HPDE6-E6E7 (cell line): ENCODE measurements around the gene TSFM.

Experiments used
- DNase-seq: peaks from one replicate; pipeline ENCODE4 v3.0.0; 2011; ENCODE audit warnings: missing footprints; ENCODE audit errors: extremely low spot score

The TSFM gene

DNA sequence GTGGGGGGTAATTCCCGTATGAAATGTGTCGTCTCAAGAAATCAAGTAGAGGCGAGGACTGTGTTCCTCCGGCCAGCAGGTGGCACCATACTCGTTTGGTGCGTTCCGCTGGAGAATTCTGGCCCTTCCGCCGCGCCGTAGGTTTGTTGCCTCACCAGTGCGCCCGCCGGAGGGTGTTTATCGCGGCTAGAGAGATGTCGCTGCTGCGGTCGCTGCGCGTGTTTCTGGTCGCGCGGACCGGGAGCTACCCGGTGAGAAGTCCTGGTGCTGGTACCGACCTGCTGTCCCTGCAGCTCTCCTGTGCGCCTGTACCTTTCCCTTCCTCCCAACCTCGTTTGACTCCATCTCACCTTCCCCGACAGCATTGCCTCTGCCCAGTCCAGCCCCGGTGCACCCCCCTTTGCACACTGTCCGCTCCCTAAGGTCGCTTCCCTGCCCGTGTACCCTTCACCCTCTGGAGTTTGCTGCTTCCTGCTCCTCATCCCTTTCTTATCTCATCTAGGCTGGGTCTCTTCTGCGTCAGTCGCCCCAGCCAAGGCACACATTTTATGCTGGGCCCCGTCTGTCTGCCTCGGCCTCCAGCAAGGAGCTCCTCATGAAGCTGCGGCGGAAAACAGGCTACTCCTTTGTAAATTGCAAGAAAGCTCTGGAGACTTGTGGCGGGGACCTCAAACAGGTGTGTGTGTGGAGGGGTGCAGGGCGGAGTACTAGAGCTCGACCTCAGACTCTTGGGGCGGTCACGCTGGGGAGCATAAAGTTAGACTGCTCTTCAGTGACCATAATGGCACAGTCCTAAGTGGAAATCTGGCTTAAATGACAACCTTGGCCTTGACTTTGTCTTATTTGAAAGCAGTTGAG, at the start of gene TSFM:
TSFM (plus strand) TSS at position 180 of the 858 bp plus-strand sequence; CDS start at position 195, 15 bp downstream.
- DNase-seq: peak; percentile 67

DNA sequence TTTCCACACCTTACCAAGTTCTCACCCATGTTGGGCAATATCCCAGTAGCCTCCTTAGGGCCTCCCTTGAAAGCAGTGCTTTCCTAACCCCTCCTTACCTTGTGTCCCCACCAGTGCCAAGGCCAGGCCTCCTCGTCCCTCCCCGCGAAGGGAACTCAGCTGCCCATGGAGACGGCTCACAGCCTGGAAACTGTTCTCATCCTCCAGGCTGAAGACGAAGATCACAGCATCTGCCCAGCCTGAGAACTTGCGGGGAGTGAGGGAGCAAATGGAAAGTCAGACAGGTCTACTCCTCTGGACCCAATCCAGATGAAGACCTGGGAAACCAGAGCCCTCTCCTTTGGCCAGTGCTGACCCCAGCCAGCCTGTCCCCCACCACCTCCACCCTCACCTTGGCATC, 48.7 kb upstream of the TSFM start:
- DNase-seq: no peak

DNA sequence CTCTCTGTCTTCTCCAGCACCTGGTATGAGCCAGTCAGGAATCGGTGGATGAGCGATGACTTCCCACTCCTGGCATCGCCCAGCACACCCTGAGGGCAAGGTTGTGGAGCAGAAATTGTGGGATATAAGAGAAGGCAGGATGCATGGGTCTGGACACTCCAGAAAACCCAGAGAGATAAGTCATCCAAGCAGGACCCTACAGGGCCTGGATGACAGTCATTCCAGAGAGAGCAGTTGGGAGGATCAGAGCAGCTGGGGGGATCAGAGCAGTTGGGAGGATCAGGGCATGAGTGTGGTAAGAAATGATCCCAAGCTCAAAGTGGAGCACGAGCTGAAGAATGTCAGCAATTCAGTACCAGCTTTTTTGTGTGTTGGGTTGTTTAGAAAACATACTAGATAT, 48.0 kb upstream of the TSFM start:
- DNase-seq: no peak

DNA sequence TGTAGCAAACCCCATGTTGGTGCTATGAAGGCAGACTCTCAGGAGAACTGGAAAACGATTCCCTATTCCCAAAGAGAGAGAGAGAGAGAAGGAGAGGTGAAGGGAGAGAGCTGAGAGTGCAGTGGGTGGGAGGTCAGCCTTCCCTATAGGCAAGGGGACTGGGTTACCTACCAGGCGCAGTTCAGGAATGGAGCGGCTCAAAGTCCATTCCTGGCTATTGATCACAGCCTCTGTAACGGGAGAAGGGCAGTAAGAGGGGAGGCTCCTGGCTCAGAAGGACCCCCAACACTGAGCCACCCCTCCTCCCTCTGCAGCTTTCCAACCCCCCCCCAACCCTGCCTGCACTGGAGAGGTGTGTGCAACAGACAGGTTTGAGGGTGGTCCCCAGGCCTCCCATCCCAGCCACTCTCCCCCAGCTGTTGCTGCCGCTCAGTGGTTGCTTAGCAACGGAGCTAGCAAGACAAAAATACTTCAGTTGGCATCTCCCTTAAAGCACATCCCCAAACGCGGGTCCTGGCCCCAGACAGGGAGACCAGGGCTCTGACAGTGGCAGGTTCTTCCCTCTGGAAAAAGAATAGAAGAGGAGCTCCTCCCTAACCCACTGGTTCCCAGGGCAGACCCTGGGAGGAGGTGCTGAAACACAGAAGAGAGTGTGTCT, 47.3 kb upstream of the TSFM start:
- DNase-seq: no peak

DNA sequence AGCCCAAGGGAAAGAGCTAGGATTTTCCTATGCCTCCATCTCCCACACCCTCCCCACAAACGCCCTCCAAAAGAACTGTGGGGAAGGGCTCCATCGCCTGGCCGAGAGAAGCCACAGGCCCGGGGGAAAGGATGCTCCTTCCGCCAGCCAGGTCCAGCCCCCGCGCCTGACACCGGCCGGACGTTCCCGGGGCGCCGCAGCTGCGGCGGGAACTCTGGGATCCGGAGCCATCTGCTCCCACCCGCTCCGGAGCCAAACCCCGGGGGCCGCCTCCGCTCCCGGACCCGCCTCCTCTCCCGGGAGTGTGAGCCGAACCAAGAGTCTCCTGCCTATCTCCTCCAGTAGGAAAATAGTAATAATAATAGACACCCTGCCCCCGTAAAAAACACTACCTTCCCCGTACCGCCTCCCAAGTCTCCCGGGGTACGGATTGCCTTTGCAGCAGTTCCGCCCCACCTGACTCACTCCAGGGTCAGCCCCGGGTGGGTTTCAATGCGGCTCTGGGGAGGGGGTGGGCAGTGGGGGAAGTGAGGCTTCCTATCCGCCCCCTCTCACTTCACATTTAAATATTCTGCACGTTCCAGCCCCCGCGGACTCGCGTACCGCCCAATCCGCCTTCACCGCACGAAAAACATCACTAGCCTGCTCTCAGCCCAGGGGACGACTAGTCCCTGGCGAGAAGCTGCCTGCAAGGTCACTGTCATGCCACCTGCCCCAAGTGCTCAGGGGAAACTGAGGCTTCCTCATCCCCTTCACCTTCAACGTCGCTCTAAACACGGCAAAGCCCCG, 46.4 kb upstream of the TSFM start:
- DNase-seq: no peak

DNA sequence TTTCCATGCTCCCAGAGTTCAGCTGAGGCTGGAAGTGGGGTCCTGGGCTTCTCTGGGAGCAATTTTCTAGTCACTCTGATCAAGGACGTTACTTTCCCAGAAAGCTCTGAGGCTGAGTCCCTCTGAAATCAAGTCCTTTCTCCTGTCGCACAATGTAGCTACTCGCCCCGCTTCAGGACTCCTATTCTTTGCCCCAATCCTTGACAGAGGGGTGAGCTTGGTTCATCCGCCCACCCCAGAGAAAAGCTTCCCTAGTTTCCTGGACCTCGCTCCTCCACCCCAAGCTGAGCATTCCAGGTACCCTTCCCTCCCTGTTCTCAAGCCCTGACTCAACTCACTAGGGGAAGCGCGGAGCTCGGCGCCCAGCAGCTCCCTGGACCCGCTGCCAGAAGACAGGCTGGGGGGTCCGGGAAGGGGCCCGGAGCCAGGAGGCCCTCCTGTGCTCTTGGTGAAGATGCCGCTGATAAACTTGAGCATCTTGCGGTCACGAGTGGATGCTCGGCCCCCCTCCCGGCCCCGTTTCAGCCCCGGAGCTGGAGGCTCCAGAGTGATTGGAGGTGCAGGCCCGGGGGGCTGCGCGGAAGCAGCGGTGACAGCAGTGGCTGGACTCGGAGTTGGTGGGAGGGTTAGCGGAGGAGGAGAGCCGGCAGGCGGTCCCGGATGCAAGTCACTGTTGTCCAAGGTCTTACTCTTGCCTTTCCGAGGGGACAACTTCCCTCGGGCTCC, 45.7 kb upstream of the TSFM start:
- DNase-seq: no peak

DNA sequence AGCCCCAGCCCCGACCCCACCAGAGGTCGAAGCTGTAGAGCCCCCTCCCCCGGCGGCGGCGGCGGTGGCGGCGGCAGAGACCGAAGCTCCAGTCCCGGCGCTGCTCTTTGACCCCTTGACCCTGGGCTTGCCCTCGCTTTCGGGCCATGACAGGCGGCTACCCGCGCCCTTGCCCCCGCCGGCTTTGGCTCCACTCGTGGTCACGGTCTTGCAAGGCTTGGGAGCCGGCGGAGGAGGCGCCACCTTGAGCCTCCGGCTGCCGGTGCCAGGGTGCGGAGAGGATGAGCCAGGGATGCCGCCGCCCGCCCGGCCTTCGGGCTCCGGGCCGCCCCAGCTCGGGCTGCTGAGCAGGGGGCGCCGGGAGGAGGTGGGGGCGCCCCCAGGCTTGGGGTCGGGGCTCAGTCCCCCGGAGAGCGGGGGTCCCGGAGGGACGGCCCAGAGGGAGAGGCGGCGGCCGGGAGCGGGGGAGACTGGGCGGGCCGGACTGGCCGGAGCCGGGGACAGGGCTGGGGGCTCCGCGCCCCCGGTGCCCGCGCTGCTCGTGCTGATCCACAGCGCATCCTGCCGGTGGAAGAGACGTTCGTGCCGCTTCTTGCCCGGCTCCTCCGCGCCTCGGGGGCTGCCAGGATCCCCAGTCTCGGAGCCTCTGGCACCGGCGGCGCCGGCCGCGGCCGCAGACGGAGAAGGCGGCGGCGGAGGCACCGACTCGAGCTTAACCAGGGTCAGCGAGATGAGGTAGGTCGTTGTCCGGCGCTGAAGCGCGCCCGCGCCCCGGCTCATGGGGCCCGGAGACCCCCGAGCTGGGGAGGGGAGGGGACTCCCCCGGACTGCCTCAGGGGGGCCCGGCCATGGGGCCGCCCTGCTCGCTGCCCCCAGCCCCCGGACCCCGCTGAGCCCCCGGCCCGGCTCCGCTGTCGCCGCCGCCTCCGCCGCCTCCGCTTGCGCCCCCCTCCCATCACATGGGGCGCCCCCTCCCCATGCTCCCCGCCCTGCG, 44.8 kb upstream of the TSFM start:
- no peak for DNase-seq

DNA sequence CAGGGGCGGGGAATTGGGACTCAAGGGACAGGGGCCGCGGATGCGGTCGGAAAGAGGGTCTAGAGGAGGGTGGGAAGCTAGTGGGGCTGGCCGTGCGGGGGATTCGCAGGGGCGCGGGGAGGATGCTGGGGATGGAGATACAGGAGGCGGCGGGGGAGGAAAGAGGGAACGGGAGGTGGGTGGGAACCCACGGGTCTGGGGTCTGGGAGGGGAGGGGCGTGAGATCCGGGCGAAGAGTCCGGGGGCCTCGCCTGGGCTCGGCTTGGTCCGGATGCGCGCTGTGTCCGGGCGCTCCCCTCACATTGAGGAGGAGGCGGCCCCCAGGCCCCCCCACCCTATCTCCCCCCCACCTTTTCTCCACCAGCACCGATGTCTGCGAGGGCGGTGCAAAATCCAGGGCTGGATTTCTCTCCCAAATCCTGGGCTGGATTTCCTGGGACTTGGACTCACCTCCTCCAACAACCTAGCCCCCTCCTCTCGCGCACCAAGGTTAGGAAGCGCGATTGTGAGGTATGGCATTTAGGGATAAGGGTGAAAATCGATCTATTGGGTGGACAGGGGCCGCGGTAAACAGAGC, 43.8 kb upstream of the TSFM start, which contains the start of gene AGAP2:
AGAP2 (minus strand) TSS at position 82 of the 577 bp plus-strand sequence. CDS start 496 bp downstream, outside the sequence.
- DNase-seq: no peak

DNA sequence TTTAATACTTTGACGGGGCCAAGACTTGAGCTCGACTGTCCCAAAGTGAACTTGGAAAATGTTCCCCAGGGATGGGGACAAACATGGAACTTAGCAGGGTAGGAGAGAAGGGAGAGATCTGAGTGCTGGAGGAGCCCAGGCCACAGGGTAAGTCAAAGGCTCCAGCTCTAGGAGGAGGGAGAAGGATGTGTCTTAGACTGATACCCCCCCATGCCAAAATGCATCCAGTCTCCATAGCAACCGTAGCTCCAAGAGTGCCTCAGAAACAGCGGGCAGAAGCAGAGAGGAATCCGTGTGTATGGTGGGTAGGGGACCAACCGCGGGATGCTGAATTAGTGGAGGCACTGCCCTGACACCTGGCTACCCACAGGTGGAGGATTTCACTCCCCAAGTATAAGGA, 43.2 kb upstream of the TSFM start:
- DNase-seq: no peak

DNA sequence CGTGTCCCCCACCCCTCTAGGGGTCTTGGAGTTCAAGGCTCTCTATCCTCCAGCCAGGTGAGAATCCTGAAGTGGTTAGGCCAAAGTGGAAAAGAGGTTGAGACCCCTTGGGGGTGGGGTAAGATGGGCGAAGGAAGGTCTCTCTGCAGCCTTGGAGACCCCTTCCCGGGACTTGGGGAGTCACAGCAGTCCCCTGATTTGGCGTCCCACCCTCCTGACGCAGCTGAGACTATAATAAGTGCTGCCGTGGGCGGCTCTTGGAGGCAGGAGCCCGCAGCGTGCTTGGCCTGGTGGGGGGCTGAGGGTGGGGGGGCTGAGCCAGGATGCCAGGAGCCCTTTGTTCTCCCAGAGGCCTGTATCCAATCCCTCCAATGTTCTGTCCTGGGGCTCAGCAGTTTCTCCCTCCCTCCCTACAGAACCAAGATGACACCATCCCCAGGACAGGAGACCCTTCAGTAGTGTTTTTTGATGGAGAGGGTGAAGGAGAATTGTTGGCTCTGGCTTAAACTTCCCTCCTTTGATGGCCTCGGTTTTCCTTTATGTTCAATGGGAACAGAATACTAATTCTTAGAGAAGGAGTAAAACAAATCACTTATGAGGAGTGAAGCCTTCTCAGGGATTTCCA, 42.6 kb upstream of the TSFM start:
- no peak for DNase-seq

DNA sequence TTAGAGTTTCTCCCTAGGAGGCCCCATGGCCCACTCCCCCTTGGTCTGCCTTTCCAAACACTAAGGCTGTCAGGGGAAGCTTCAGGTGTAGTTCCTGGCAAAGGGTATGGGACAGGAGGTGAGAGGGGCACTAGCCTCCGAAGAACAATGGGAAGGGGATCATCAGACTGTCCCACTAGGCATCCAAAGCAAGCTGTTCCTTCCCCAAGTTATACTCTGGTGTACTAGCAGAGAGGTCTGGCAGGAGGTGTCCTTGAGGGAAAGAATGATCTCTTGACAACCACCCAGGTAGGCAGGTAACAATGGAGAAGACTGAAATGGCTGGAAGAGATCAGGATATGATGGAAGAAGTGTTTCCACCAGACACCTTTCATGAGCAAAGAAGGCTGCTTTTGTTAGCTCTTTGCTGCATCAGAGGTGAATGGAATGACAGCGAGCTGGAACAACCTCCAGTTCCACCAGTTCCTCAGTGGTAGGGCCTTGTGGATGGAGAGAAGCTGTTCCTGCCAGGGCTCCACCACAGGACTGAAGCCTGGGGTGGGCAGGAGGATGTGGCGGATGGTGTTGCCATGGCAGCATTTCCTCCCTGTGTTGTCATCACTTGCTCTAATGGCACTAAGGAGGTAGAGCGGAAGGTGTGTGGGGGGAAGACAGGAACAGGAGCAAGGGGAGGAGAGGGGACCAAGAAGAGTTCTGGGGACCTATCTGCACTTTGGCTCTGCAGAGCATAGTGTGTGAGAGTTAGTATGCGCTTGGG, 41.8 kb upstream of the TSFM start:
- no peak for DNase-seq

DNA sequence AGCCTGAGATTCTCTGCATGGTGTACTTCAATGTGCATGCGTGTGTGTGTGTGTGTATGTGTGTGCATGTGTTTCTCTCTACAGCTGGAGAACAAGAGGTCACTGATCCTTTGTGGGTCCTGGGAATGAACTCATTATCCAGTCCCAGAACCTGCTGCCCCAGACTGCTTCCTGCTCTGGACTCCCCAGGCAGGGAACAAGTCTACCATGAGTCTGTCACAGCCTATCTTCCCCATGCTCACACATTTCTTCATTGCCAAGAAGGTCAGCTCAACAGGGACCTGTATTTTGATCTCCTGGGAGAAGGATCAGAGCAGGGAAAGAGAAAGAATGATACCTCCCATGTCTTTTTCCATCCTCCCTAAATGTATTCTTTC, 41.2 kb upstream of the TSFM start:
- DNase-seq: no peak

DNA sequence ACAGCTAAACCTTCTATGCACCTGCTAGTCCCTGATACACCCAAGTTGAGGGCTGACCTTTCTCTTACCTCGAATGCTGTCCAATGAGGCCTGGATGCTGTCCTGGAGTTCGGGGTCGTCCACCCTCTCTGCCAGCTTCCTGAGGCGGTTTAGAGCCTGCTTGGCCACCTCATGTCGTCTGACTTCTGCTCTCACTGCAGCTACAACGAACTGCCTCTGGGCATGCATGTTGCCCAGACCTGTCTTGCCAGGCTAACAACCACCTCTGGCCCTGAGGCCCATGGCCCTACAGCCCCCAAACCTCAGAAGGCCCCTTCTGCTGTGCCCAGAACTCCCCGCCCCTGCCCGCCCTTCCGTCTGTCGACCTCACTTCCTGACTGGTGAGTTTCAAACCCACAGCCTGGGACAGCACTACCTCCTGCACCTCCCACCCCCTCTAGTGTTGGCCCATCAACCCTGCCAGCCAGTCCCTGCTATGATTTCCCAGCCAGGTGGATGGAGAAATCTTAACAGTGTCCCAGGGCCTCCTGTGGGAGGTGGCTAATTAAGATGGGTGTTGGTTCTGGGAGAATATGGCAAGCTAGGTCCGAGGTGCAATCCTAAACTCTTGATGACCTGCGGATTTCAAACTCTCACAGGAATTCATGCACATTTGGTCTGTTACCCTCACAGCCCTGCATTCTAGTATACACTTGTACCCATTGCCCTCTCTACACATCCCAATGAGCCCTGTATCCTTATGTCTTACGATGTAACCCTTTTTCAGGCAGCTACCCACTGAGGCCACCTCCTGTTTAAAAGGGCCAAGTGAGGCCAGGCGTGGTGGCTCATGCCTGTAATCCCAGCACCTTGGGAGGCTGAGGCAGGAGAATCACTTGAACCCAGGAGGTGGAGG, 40.5 kb upstream of the TSFM start:
- DNase-seq: no peak

DNA sequence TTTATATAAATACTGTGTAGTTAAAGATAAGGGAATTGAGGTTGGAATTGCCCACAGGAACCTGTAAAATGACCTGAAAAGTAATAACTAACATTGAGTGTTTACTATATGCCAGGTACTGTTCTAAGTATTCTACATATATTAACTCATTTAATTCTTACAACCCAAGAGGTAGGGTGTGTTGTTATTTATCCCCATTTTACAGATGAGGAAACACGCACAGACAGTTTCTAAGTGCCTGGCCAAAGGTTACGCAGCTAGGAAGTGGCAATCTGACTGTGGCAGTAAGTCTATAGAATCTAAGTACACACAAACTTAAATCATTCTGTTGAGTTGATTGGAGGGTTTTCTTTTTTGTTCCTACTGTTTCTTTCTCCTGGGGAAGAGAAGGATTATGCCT, 38.8 kb upstream of the TSFM start:
- no peak for DNase-seq

DNA sequence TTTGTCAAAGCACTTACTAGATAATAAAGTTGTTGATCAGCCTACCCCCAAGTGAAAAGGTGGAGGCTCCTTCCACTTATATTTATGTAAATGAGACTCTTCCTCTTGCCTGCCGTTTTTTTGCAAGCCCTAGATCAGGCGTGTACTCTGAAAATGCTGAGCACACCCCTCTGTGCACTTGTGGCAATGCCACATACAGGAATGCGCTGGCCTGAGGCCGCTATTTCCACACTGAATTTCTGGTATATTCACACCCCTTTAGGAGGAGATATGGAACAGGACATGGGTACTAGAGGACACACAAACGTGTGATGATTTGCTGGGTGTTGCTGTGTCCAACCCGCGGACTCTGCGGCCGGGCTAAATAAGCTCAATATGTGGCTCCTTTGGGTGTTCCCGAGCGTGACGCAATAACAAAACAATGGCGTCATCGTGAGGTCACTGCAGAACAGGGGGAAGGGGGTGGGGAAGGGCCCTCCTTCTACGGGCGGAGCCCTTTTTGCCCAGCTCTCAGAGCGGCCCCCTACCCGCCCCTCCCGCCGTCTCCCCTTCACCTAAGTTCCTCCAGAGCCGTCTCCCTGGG, 38.3 kb upstream of the TSFM start:
- DNase-seq: no peak

DNA sequence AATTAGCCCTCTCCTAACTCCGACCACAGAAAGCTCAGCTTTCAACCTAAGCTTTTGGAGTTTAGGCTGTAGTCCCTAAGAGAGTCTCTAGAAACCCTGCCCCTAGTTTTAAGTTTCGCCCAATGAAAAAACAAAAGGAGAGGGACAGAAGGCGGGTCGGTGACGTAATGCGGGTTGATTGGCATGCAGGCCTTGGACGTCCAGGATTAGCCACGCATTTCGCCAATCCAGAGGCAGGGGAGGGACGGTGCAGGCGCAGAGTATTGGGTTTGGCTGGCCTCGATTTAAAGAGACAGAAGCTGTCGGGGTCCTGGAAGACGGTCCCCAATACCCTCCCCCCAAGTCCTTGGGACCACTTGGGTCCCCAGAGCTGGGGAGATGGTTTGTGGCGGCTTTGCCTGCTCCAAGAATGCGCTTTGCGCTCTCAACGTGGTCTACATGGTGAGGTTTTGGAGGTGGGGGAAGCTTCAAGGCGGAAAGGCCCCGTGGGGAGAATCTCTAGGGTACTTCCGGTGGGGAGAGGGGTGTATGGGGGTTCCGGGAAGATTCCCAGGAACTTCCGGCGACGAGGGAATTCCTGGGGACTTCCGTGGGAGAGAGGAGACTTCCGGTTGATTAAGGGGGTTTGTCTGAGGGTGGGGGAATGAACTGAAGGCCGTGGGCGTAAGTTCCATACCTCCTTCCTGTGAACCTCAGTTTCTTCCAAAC, 37.7 kb upstream of the TSFM start, which contains the start of gene TSPAN31:
TSPAN31 (plus strand) TSS at position 263 of the 708 bp plus-strand sequence; CDS start at position 379, 116 bp downstream.
- peak; percentile 97 for DNase-seq

DNA sequence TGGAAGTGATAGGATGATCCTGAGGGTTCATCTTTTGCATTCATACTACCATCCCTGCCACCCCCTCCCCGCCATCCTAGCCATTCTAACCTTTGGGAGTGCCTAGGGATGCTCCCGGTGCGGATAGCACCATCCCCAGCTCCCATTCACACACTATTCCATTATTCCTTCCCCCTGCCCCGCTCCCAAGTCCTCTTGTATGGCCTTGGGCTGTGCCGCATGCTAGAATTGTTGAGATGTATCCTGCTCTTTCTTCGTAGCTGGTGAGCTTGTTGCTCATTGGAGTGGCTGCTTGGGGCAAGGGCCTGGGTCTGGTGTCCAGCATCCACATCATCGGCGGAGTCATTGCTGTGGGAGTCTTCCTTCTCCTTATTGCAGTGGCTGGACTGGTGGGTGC, 37.1 kb upstream of the TSFM start:
- no peak for DNase-seq
